Fibroblast of lung (primary cell): Measurements from ENCODE around the gene COL5A2.

ENCODE experiments used
- EZH2 ChIP-seq: IDR thresholded peaks from 2 replicates; pipeline ENCODE4 v1.5.1; 2012; ENCODE audit warnings: low read length, control low read depth, mild to moderate bottlenecking; ENCODE audit errors: missing control alignments
- TF ChIP-seq, protein P1 (sequence below), 2 donors: IDR thresholded peaks in 1 of 2; conservative IDR thresholded peaks in 1 of 2; 1 replicate in 1 of 2; 2 replicates in 1 of 2; pipeline ENCODE4 v1.5.1; 2011 to 2012; ENCODE audit warnings: low read length in 2 of 2, control low read depth in 1 of 2, inconsistent platforms in 1 of 2, low read depth in 1 of 2, mild to moderate bottlenecking in 1 of 2

GRCh38 chr2:189210250-189211087 is 30.9 kb upstream of the COL5A2 start:
- TF ChIP-seq, protein P1, sequence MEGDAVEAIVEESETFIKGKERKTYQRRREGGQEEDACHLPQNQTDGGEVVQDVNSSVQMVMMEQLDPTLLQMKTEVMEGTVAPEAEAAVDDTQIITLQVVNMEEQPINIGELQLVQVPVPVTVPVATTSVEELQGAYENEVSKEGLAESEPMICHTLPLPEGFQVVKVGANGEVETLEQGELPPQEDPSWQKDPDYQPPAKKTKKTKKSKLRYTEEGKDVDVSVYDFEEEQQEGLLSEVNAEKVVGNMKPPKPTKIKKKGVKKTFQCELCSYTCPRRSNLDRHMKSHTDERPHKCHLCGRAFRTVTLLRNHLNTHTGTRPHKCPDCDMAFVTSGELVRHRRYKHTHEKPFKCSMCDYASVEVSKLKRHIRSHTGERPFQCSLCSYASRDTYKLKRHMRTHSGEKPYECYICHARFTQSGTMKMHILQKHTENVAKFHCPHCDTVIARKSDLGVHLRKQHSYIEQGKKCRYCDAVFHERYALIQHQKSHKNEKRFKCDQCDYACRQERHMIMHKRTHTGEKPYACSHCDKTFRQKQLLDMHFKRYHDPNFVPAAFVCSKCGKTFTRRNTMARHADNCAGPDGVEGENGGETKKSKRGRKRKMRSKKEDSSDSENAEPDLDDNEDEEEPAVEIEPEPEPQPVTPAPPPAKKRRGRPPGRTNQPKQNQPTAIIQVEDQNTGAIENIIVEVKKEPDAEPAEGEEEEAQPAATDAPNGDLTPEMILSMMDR (conservative IDR thresholded peaks at IDR 0.05 in 1 of 2, IDR thresholded peaks at IDR 0.05 in 1 of 2; ENCODE audit: low read depth in 1 of 2, low read length in 2 of 2), result no peak
- TF ChIP-seq EZH2, result no peak
